NCI-H82 treated with DMSO at 0.1 percent for 48 hours (cell line): ENCODE results near the gene BRD2.

Experiments used
- DNase-seq: peaks from one replicate; lab custom pipeline; 2025; ENCODE audit not compliant: unreplicated experiment; lab: John Stamatoyannopoulos, UW

BRD2 gene

DNA sequence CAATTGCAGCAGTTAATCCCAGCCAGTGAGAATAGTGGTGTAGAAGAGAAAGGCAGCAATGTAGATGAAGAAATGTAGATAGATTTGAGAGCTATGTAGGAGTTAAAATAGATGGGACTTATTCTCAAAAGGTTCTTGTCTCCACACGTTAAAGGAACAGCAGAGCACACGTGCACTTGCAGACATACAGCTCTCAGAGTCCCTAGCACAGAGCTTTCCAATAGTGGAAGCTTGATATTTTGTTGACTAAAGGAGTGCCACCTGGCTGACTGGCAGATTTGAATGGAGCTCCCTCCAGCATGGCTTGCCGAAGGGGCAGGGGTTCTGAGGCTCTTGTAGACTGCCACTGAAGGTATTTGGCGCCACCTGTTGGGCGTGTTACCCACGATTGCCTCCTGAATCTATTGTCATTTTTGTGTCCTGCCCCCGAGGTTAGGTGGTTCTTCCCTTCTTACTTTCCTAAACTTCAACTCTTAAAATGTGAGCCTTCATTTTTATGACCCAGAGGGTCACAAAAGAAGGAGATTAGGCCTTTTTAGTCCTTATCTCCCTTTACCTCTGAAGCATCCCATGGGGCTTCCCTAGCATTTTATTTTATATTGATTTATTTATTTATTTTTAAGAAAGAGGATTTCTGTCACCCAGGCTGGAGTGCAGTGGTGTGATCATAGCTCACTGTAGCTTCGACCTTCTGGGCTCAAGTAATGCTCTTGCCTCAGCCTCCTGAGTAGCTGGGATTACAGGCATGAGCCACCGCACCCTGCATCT, 16.4 kb downstream of the BRD2 start:
- peak; percentile 73 for DNase-seq

- DNase-seq, result no peak
Observed at GRCh38 chr6:32989368-32989767, 21.0 kb downstream of the BRD2 start.

DNA sequence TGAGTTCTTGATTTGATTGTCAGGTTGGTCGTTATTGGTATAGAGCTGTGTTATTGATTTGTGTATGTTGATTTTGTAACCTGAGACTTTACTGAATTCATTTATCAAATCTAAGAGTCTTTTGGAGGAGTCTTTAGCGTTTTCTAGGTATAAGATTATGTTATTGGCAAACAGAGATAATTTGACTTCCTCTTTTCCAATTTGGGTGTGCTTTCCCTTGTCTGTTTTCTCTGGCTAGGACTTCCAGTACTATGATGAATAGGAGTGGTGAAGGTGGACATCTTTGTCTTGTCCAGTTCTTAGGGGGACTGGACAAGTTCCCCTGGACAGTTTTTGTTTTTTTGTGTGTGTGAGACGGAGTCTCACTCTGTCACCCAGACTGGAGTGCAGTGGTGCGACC, 23.6 kb downstream of the BRD2 start:
- no peak for DNase-seq

GRCh38 chr6:32993363-32993973, 25.1 kb downstream of the BRD2 start:
- no peak for DNase-seq

GRCh38 chr6:32995448-32995847, 27.1 kb downstream of the BRD2 start:
- no peak for DNase-seq

GRCh38 chr6:33000055-33000454, 31.7 kb downstream of the BRD2 start:
- DNase-seq, result no peak

GRCh38 chr6:33001685-33002084, 33.3 kb downstream of the BRD2 start:
- no peak for DNase-seq

- DNase-seq, result no peak
Observed at GRCh38 chr6:33004940-33005339, 36.5 kb downstream of the BRD2 start.

- no peak for DNase-seq
Observed at GRCh38 chr6:33007831-33008400, 39.5 kb downstream of the BRD2 start.

DNA sequence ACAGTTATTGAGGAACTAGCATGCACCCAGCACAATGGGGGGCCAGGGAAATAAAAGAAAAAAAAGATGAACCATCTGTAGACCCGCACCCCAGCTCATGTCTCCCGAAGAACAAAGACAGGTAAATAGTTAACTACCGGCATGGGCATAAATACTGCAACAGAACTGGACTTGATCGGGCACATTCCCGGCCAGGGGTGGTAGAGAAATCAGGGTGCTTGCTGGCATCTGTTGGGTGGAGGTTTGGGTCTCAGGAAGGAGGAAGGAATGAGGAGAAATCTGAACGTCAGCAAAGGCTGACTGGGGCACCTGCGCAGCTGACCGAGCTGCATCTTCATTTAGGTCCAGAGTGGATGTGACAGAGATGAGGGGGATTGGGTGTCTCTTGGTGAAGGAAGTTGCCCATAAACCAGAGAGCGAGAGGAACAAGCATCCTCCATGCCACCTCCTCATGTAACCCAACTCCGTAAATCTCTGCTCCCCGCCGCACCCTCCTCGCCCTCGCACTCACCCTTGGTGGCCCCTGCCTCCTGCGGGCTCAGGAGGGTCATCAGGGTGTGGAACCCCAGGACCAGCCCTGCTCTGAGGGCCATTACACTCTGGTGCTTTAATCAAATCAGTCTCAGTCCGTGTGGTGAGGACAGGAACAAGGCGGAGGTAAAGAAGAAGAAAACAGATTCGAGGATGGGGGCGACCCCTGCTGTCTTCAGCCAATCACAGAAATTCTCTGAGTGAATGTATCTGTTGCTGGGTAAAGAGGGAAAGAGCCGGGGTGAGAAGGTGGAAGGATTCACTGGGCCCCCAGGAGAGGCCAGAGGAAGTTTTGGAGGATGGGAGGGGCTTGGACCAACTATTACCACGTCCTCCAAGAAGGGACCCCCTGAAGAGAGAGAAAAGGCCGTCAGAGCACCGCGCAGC, 40.8 kb downstream of the BRD2 start, which contains the start of gene HLA-DOA:
Gene HLA-DOA, minus strand, starts transcription at position 648 of the 918 bp plus-strand sequence.
- no peak for DNase-seq

GRCh38 chr6:33010356-33010755, 42.0 kb downstream of the BRD2 start:
- no peak for DNase-seq

DNA sequence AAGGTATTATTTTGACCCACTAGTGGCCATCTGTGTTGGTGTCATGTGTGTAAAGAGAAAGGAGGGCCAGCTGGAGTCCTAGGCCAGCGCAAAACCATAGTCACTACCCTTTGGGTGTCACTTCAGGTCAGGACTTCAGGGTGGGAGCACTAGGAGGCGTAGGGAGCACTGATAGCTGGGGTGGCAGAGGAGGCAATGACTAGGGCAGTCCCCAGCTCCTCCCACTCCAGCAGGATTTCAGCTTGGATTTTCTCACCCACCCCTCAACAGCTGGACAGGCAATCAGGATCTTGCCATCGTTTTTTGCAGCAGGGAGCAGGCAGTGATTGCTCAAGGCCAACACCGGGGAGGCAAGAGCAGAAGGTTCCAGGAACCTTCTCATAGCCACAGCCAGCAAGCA, 45.2 kb downstream of the BRD2 start:
- DNase-seq, result no peak

GRCh38 chr6:33014841-33015634, 46.6 kb downstream of the BRD2 start:
- peak; percentile 78 for DNase-seq

GRCh38 chr6:33015798-33016197, 47.4 kb downstream of the BRD2 start:
- DNase-seq, result no peak

- no peak for DNase-seq
Observed at GRCh38 chr6:33017018-33017417, 48.6 kb downstream of the BRD2 start.

DNA sequence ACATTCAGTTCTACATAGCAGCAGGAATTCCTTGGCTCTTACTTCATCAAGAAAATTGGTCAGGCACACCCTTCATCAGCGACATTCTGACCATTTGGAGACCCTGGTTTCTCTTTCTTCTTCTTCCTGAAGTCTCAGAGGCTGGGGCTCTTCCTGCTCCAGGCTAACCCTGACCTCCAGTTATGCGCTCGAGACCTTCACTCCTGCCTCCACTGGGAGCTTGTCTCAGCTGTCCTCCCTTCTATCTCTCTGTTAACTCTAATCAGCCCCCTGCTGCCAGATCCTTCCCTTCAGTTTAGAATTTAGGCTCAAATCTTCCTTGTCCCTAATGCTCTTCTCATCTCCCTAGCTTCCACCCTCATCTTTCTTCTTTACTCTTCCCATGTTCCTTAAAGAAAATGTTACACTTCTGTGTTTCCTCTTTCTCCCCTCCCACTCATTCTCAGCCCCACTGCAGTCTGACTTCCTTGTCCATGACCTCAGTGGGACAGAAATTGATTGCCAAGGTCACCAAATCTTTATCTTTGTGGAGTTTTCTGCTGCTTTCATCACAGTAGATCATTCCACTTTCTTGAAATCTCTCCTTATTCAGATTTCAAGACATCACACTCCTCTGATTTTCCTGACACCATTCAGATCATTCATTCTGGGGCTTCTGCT, 49.4 kb downstream of the BRD2 start:
- DNase-seq, result no peak

- DNase-seq, result no peak
Observed at GRCh38 chr6:33018418-33018817, 50.0 kb downstream of the BRD2 start.

- no peak for DNase-seq
Observed at GRCh38 chr6:33018904-33019303, 50.5 kb downstream of the BRD2 start.

DNA sequence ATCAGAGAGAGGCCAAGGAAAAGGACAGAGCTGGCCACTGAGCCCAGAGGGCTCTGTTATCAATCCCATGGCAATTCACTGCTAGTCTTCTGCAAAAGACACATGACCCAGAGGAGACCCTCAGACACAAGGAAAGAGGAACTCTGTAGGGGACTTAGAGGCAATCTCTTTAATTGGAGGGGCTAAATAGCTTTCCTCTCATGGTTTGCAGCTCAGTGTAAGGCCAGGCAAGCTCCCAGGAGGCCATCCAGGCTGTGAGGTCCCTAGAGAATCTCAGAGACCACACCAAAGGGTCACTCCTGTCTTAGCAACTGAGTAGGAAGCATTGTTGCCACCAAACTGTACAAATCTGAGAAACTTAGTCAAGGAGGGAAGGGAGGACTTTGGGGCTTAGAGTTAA, 51.0 kb downstream of the BRD2 start:
- no peak for DNase-seq

DNA sequence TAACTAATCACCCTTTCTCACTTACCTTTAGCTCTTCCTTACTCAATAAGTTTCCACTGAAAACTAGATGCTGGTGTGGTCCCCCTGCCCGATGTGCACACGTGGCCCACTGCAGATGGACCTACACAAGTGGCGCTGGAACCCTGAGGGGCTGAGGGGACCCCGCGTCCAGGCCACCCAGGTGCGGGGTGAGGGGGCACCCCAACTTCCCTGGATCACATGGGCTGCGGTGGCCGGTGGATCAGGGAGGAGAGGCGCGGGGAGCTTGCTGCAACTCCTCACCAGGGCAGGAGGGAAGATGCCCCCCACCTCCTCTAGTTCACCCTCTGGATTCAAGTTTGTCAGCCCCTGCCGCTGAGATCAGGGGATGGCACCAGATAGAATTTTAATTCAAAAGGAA, 53.5 kb downstream of the BRD2 start:
- DNase-seq, result no peak
